ENCODE data around the gene TMEM18.

- no peak for TF ChIP-seq ZBTB1 (tag by site-specific recombination; IDR thresholded peaks at IDR 0.05)
- TF ChIP-seq KLF1 (tag by site-specific recombination; IDR thresholded peaks at IDR 0.05) = no peak
- TF ChIP-seq CTCF (tag by site-specific recombination; IDR thresholded peaks at IDR 0.05) = no peak
Measured at GRCh38 chr2:690799-691198, 13.6 kb upstream of the TMEM18 start.

Measured in HEK293 (cell line).